ENCODE data around the gene TPRN. TPM values are rescaled to one million over a fixed set of nuclear protein-coding genes. Genes with fewer than 3 reads are reported as not detected.

The TPRN gene
- total and polyA plus RNA-seq, 9 of the 15 experiments (the other 6 are each of a cell fraction or from before 2014, with no cell fraction given) = 0.31 to 31.9 (median 4.4) TPM

DNA sequence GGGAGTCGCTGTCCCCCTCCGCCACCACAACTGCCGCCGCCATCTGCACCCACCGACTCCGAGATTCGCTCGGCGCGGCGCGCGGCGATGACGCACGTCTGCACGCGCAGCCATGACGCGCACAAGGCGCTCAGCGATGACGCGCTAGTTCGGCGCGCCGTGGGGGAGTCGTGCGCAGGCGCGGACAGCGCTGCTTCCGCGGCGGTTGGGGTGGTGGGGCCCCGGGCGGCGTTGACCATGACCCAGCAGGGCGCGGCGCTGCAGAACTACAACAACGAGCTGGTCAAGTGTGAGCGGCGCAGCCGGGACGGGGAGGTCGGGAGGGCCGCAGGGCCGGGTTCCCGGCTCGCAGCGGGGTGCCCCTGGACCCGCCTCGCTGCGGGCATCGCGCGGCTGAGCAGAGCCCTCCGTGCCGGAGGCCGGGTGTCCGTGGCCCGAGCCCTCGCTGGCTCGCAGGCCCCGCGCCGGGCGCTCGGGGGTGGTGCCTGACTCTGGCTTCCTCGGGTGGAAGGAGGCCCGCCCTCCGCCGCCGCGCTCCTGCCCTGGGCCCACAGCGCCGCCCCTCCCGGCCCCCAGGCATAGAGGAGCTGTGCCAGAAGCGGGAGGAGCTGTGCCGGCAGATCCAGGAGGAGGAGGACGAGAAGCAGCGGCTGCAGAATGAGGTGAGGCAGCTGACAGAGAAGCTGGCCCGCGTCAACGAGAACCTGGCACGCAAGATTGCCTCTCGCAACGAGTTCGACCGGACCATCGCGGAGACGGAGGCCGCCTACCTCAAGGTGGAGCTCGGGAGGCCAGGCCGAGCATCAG is 11.8 kb downstream of the TPRN start, which contains the start of the genes ANAPC2 and SSNA1 (continued):
- TF ChIP-seq CCNT2 (IDR thresholded peaks at IDR 0.05; ENCODE audit: borderline replicate concordance, extremely low read depth, insufficient read length, low read depth, low read length) (peak; percentile 93), EZH2 (IDR thresholded peaks at IDR 0.05; ENCODE audit: borderline replicate concordance, low read depth, low read length) (no peak), DNMT1 (IDR thresholded peaks at IDR 0.05) (no peak), ARID2 (IDR thresholded peaks at IDR 0.05) (no peak), TBP (optimal IDR thresholded peaks at IDR 0.05; ENCODE audit: low read depth, low read length) (peak; percentile 80), MCM3 (IDR thresholded peaks at IDR 0.05) (no peak), RCOR1 (IDR thresholded peaks at IDR 0.05; ENCODE audit: borderline replicate concordance in 1 of 2, low read depth in 2 of 2, low read length in 2 of 2) (0 out of 4 replicates have a peak, but pooled peaks of 1 of the 2 experiments have one; percentile 39), TAF15 (IDR thresholded peaks at IDR 0.05; ENCODE audit: low read depth, low read length) (no peak), CSDE1 (IDR thresholded peaks at IDR 0.05) (peak in 1 of 2 experiments; percentile 98; a peak in 1 of 4 replicates), POLR2AphosphoS5 (IDR thresholded peaks at IDR 0.05; ENCODE audit: control insufficient read depth, insufficient read depth, low read depth, low read length) (peak; percentile 83), XRCC4 (IDR thresholded peaks at IDR 0.05; ENCODE audit: extremely low read depth, insufficient read depth, insufficient read length) (no peak), BACH1 (tag; IDR thresholded peaks at IDR 0.05) (no peak), HDAC8 (tag; IDR thresholded peaks at IDR 0.05) (0 out of 2 replicates have a peak, but pooled peaks have one; percentile 30)
- TF ChIP-seq, protein P1, sequence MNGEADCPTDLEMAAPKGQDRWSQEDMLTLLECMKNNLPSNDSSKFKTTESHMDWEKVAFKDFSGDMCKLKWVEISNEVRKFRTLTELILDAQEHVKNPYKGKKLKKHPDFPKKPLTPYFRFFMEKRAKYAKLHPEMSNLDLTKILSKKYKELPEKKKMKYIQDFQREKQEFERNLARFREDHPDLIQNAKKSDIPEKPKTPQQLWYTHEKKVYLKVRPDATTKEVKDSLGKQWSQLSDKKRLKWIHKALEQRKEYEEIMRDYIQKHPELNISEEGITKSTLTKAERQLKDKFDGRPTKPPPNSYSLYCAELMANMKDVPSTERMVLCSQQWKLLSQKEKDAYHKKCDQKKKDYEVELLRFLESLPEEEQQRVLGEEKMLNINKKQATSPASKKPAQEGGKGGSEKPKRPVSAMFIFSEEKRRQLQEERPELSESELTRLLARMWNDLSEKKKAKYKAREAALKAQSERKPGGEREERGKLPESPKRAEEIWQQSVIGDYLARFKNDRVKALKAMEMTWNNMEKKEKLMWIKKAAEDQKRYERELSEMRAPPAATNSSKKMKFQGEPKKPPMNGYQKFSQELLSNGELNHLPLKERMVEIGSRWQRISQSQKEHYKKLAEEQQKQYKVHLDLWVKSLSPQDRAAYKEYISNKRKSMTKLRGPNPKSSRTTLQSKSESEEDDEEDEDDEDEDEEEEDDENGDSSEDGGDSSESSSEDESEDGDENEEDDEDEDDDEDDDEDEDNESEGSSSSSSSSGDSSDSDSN (IDR thresholded peaks at IDR 0.05; ENCODE audit: borderline replicate concordance in 1 of 2, low read depth in 2 of 2, low read length in 2 of 2) = peak; percentile 33 to 90; a peak in 2 of 4 replicates
- TF ChIP-seq, protein P2, sequence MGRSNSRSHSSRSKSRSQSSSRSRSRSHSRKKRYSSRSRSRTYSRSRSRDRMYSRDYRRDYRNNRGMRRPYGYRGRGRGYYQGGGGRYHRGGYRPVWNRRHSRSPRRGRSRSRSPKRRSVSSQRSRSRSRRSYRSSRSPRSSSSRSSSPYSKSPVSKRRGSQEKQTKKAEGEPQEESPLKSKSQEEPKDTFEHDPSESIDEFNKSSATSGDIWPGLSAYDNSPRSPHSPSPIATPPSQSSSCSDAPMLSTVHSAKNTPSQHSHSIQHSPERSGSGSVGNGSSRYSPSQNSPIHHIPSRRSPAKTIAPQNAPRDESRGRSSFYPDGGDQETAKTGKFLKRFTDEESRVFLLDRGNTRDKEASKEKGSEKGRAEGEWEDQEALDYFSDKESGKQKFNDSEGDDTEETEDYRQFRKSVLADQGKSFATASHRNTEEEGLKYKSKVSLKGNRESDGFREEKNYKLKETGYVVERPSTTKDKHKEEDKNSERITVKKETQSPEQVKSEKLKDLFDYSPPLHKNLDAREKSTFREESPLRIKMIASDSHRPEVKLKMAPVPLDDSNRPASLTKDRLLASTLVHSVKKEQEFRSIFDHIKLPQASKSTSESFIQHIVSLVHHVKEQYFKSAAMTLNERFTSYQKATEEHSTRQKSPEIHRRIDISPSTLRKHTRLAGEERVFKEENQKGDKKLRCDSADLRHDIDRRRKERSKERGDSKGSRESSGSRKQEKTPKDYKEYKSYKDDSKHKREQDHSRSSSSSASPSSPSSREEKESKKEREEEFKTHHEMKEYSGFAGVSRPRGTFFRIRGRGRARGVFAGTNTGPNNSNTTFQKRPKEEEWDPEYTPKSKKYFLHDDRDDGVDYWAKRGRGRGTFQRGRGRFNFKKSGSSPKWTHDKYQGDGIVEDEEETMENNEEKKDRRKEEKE (IDR thresholded peaks at IDR 0.05; ENCODE audit: borderline replicate concordance in 1 of 2, control insufficient read depth in 1 of 2, low read depth in 2 of 2, low read length in 1 of 2) = no peak
- TF ChIP-seq, protein P3, sequence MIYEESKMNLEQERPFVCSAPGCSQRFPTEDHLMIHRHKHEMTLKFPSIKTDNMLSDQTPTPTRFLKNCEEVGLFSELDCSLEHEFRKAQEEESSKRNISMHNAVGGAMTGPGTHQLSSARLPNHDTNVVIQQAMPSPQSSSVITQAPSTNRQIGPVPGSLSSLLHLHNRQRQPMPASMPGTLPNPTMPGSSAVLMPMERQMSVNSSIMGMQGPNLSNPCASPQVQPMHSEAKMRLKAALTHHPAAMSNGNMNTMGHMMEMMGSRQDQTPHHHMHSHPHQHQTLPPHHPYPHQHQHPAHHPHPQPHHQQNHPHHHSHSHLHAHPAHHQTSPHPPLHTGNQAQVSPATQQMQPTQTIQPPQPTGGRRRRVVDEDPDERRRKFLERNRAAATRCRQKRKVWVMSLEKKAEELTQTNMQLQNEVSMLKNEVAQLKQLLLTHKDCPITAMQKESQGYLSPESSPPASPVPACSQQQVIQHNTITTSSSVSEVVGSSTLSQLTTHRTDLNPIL (CRISPR knock-in tag; IDR thresholded peaks at IDR 0.05) = no peak
